Fibroblast of villous mesenchyme (primary cell): ENCODE results near the gene HMX1. TPM values are rescaled to one million over a fixed set of nuclear protein-coding genes. Genes with fewer than 3 reads are reported as not detected.

Experiments
- DNase-seq: peaks from one replicate; pipeline ENCODE4 v3.0.0-alpha.2; 2010; ENCODE audit warnings: low read depth
- H3K4me3 ChIP-seq: 2 replicates; pipeline ENCODE4 v1.5.1; 2011; ENCODE audit warnings: low read depth, mild to moderate bottlenecking, low read length
- CTCF ChIP-seq: IDR thresholded peaks from 2 replicates; pipeline ENCODE4 v1.5.1; 2012; ENCODE audit warnings: low read depth, mild to moderate bottlenecking, low read length; ENCODE audit not compliant: insufficient read depth
- total RNA-seq: library from RNA; depleted of rRNA; stranded (reverse); fragments of >200 nt; gene quantifications from 2 replicates; pipeline ENCODE4 v1.2.3, GENCODE V29; 2012

The HMX1 gene
- total RNA-seq, 1 donor, result not detected

- TF ChIP-seq CTCF, result no peak
- H3K4me3 ChIP-seq, result no peak overlapping the region
- DNase-seq, result no peak
Observed at GRCh38 chr4:8909548-8909947, 37.9 kb upstream of the HMX1 start.

GRCh38 chr4:8908206-8908893 lies 36.7 kb upstream of the HMX1 start:
- no peak overlapping the region for H3K4me3 ChIP-seq
- TF ChIP-seq CTCF, result no peak
- DNase-seq, result no peak

GRCh38 chr4:8907596-8908205 lies 36.1 kb upstream of the HMX1 start:
- no peak for TF ChIP-seq CTCF
- DNase-seq, result no peak
- no peak overlapping the region for H3K4me3 ChIP-seq

GRCh38 chr4:8906991-8907595 lies 35.5 kb upstream of the HMX1 start:
- TF ChIP-seq CTCF, result no peak

GRCh38 chr4:8906668-8906970 lies 35.0 kb upstream of the HMX1 start:
- DNase-seq, result no peak
- no peak for TF ChIP-seq CTCF

More at GRCh38 chr4:8906991-8907595, 35.5 kb upstream of the HMX1 start:
- no peak overlapping the region for H3K4me3 ChIP-seq
- no peak for DNase-seq

GRCh38 chr4:8905773-8906667 lies 34.4 kb upstream of the HMX1 start:
- no peak overlapping the region for H3K4me3 ChIP-seq
- no peak for DNase-seq
- TF ChIP-seq CTCF, result no peak

More at GRCh38 chr4:8906668-8906970, 35.0 kb upstream of the HMX1 start:
- H3K4me3 ChIP-seq, result no peak overlapping the region
